Measurements from ENCODE around the gene SRSF3. TPM values are rescaled to one million over a fixed set of nuclear protein-coding genes. Genes with fewer than 3 reads are reported as not detected.

Gene SRSF3
- 100 to 1,000 TPM; 389 to 396 TPM for total RNA-seq

DNA sequence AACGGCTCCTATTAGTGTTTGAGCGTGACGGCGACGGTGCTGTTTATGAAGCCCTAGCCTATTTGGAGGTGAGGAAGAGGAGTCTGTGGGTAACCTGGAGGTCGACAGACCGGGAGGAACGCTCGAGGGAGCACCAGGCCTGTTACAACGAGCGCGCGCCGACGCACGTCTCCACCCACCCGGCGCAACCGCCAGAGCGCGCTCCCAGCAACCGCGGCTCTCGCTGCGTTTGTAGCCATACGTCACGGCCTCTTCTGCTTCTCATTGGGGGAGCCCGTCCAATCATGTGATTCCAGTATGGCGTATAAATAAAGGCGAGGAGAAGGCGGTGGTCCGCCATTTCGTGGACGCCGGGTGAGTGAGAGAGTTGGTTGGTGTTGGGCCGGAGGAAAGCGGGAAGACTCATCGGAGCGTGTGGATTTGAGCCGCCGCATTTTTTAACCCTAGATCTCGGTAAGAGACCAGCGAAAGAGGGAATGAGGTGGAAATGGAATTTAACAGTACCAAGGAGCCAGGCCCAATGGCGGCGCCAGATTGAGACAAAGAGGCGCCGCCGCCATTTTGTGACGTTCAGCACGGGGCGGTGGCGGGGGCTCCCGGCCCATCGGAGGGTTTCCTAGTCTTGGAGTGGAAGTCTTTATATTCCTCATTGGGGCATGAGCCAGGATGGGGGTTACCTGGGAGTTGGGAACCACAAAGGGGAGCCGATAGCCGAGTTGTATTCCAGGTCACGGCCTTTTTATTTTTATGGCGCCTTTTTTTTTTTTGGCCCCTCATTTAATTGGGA, at the start of gene SRSF3:
Gene SRSF3 (plus strand): TSS at position 334 of the 787 bp plus-strand sequence. CDS start 2,401 bp downstream, outside the sequence.
- H3K27ac Mint-ChIP-seq = peak within 1 kb of the TSS; percentile 99
- H3K4me3 Mint-ChIP-seq = peak within 1 kb of the TSS; percentile 97

DNA sequence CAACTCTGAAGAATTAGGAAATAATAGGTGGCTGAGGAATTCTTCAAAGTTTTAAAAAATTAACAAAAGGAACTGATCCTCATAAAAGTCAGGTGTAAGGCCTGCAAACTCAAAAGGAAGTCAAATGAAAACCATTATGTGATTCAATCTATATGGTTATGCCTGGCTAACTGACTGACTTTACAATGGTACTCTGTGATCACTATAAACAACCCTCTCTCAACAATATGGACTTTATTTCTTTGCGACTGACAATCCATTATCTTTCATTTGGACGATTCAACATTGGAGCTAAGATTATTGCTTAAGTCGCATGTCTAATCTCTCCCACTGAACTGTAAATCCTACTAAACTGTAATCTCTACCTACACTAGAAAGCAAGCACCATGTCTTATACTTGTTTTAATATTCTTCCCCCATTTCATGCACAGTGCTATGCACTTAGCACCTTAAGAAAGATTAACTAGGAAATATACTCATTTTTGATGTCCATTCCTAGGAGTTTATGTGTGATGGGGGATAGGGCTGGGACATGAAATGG, 48.3 kb upstream of the SRSF3 start:
- Mint-ChIP-seq H3K36me3 (peaks cover 14% of the 10 kb centered on the region), H3K9me3 (no peaks in the 10 kb centered on the region), H3K4me3 (peak overlapping the region; percentile 93), H3K4me1 (peaks cover 39% of the 10 kb centered on the region), H3K27me3 (no peaks in the 10 kb centered on the region), H3K27ac (peak overlapping the region; percentile 92)
- POLR2A ChIA-PET = interaction anchor here (0.5 to 3.9 kb wide), 7 partner anchors 15 to 123 kb away, joined by 3 to 65 read pairs (median 6); partner anchors contain the start of gene SRSF3
- no peak for DNase-seq
- ATAC-seq (ENCODE audit: low read depth) = no peak

More for the DNA sequence above, at the start of gene SRSF3:
- DNase-seq = peak; percentile 95
- Mint-ChIP-seq H3K4me1 (peaks cover 22% of the 10 kb centered on the region), H3K36me3 (peaks cover 46% of the 10 kb centered on the region), H3K27me3 (no peaks in the 10 kb centered on the region), H3K9me3 (no peaks in the 10 kb centered on the region)
- ATAC-seq (ENCODE audit: low read depth) = peak; percentile 92
- POLR2A ChIA-PET = interaction anchor here (0.6 to 8.9 kb wide), 17 partner anchors 9 to 470 kb away, joined by 3 to 65 read pairs (median 5); partner anchors contain the start of genes MTCH1 and STK38

DNA sequence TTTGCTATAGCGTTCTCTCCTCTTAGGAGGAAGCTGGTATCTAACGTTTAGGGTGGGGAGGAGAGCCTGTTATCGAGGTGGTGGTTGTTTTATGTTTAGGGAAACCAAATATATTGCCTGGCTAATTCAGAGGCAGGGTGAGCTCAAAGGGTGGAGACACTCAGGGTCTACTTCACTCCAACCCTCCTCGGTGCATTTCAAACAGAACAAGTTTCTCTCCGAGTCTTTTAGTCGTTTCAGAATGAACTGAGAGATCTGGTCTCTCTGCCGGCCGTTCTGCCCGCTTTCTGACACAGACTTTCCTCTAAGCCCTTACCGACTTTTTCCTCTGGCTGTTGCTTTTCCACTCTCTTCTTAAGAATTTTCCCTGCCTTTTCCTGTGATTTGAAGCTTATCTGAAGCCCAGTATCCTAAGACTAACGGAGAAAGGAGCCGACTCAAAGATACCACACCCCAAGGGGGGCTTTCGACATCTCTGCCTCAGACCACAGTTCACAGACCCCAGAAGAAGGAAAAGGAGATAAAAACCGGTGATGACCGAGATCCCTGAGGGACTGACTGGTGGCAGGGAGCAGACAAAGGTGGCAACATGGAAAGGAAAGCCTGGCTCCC, 47.7 kb upstream of the SRSF3 start:
- Mint-ChIP-seq H3K4me3 (peak overlapping the region; percentile 93), H3K4me1 (peaks cover 33% of the 10 kb centered on the region), H3K9me3 (no peaks in the 10 kb centered on the region), H3K27ac (peak overlapping the region; percentile 92), H3K27me3 (no peaks in the 10 kb centered on the region), H3K36me3 (peaks cover 12% of the 10 kb centered on the region)
- POLR2A ChIA-PET = interaction anchor here (0.5 to 3.9 kb wide), 6 partner anchors 15 to 123 kb away, joined by 3 to 65 read pairs (median 4); partner anchors contain the start of gene SRSF3
- DNase-seq = no peak
- no peak for ATAC-seq (ENCODE audit: low read depth)

DNA sequence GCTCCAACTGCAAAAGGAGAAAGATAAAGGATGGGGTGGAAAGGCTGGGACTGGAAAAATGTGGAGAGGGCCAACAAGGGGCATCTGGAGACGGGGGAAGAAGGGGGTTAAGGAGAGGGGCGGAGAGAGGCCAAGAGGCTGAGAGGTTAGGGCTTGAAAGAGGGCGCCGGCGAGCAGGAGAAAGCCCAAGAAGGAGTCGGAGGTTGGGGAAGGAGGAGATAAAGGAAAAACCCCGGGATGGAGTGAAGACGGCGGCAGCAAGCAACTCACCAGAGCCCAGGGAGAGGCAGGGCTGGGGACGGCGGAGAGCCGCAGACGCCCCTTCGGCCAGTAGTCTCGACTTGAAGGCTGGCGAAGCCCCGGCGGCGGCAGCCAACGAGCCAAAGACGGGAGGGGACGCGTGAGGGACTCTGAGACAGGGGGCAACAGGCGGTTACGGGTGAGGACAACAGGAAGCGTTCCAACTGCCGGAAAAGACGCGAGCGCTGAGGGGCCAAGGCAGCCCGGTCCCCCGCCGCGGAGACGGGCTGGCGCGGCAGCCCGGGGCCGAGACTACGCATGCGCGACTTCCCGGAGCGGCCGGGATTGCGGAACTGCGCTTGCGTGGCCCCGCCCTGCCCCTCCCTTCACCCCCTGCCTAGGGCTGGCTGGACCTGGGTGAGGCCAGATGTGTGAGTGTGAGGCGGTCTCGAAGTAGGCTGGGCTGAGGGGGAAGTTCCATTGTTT, 47.1 kb upstream of the SRSF3 start, which contains the start of gene STK38:
Gene STK38 (minus strand): TSS at position 560 of the 726 bp plus-strand sequence. CDS start 7,277 bp downstream, outside the sequence.
- Mint-ChIP-seq H3K4me3 (peak within 1 kb of the TSS; percentile 93), H3K36me3 (peaks cover 12% of the 10 kb centered on the region), H3K4me1 (peaks cover 33% of the 10 kb centered on the region), H3K9me3 (no peaks in the 10 kb centered on the region), H3K27ac (peak within 1 kb of the TSS; percentile 92), H3K27me3 (no peaks in the 10 kb centered on the region)
- ATAC-seq (ENCODE audit: low read depth) = peak; percentile 89
- POLR2A ChIA-PET = interaction anchor here (0.7 to 3.9 kb wide), 6 partner anchors 16 to 124 kb away, joined by 3 to 65 read pairs (median 4); partner anchors contain the start of genes KCTD20 and SRSF3
- peak; percentile 93 for DNase-seq

DNA sequence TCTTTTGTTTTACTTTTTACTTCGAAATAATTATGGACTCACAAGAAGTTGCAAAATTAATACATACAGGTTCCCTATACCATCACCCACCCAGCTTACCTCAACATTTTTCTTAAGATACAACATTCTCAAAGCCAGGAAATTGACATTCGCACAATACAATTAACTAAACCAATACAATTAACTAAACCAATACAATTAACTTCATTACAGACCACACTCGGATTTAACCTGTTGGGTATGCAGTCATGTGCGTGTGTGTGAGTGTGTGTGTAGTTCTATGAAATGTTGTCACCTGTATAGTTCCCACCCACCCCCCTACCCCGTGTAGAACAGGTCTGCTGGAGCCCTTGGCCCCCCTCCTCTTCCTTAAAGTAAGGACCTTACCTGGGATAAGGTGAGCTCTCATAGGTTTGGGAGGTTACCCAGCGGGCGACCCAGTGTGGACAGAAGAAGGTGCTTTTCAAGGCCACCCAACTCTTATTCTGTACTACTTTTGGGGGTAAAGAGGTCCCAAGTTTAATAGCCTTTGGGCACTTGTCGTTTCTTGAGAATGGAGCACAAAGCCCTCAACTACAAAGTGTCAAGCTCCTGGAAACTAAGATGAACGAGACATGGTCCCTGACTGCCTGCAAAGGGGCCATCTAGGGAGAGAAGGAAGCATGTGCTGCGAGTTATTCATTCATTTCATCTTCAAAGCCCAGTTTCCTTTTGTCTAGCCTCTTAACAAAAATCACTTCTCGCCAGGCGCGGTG, 46.3 kb upstream of the SRSF3 start:
- POLR2A ChIA-PET = interaction anchor here (0.5 to 1.6 kb wide), 7 partner anchors 47 to 124 kb away, joined by 3 to 10 read pairs (median 3); partner anchors contain the start of gene KCTD20
- H3K27ac Mint-ChIP-seq = peak overlapping the region; percentile 92
- no peaks in the 10 kb centered on the region for H3K27me3 Mint-ChIP-seq
- DNase-seq (no peak), ATAC-seq (ENCODE audit: low read depth) (no peak)
- H3K4me1 Mint-ChIP-seq = peaks cover 33% of the 10 kb centered on the region
- peak overlapping the region; percentile 93 for H3K4me3 Mint-ChIP-seq
- H3K36me3 Mint-ChIP-seq = peaks cover 12% of the 10 kb centered on the region
- no peaks in the 10 kb centered on the region for H3K9me3 Mint-ChIP-seq

DNA sequence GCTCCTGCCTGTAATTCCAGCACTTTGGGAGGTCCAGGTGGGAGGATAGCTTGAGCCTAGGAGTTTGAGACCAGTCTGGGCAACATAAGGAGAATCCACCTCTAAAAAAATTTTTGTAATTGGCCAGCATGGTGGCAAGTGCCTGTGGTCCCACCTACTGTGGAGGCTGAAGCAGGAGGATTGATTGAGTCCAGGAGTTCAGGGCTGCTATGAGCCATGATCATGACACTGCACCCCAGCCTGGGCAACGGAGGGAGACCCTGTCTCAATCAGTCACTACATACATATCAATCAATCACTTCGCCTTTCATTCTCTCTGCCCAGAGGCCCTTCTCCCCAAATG, 45.8 kb upstream of the SRSF3 start:
- Mint-ChIP-seq H3K9me3 (no peaks in the 10 kb centered on the region), H3K4me1 (peaks cover 30% of the 10 kb centered on the region), H3K36me3 (peaks cover 9% of the 10 kb centered on the region), H3K27ac (peak overlapping the region; percentile 5), H3K27me3 (no peaks in the 10 kb centered on the region), H3K4me3 (no peak overlapping the region)
- POLR2A ChIA-PET = interaction anchor here (0.6 to 1.6 kb wide), 5 partner anchors 16 to 113 kb away, joined by 3 to 10 read pairs (median 3); no protein-coding TSS in a partner anchor
- DNase-seq (no peak), ATAC-seq (ENCODE audit: low read depth) (no peak)

DNA sequence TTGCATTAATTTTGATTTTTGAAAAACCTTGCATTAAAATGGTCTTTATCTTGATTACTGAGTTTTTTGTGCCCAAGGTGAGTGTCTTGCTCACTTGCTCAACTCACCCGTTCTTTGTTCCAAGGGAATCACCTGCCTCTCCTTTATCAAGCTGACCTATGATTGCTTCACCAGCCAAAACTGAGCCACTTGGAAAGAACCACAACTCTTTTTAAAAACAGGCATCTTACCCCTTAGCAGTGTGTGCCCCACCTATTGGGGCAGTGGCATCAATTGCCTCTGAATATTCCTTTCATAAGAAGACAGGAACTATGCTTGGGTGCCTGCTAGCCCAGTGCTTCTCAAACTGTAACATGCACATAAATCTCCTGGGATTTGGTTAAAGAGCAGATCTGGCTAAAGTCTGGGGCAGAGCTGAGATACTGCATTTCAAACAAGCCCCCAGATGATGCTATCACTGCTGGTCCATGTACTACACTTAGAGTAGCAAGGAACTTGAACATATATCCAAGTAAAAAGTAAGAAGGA, 43.6 kb upstream of the SRSF3 start:
- POLR2A ChIA-PET = no interaction called here
- H3K27ac Mint-ChIP-seq = no peak overlapping the region

DNA sequence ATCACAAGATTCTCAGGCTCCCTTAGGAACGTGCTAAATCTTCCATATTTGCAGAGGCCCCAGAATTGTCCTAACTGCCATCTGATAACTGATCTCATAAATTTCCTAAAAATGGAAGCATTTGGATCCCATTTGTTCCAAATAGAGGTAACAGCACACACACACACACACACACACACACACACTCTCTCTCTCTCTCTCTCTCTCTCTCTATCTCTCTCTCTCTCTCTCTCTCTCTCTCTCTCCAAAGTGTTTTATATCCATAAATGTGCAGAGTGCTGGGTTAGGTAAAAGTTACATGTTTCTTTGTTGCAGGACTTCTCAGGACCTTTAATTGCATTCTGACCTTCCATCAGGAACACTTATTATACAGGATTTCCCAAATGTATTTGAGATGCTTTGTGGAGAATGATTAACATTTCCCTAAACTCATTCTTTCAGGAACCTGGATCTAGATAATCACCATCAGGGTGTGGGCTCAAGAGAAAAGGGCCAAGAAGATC, 38.4 kb upstream of the SRSF3 start:
- DNase-seq (no peak), ATAC-seq (ENCODE audit: low read depth) (no peak)
- Mint-ChIP-seq H3K36me3 (no peaks in the 10 kb centered on the region), H3K9me3 (no peaks in the 10 kb centered on the region), H3K4me1 (no peaks in the 10 kb centered on the region), H3K27me3 (peaks cover 4% of the 10 kb centered on the region), H3K4me3 (no peak overlapping the region), H3K27ac (no peak overlapping the region)
- POLR2A ChIA-PET = no interaction called here

More for the DNA sequence above, 43.6 kb upstream of the SRSF3 start:
- peaks cover 16% of the 10 kb centered on the region for H3K4me1 Mint-ChIP-seq
- H3K27me3 Mint-ChIP-seq = no peaks in the 10 kb centered on the region
- H3K9me3 Mint-ChIP-seq = no peaks in the 10 kb centered on the region
- ATAC-seq (ENCODE audit: low read depth) = no peak
- DNase-seq = no peak
- no peak overlapping the region for H3K4me3 Mint-ChIP-seq
- no peaks in the 10 kb centered on the region for H3K36me3 Mint-ChIP-seq

DNA sequence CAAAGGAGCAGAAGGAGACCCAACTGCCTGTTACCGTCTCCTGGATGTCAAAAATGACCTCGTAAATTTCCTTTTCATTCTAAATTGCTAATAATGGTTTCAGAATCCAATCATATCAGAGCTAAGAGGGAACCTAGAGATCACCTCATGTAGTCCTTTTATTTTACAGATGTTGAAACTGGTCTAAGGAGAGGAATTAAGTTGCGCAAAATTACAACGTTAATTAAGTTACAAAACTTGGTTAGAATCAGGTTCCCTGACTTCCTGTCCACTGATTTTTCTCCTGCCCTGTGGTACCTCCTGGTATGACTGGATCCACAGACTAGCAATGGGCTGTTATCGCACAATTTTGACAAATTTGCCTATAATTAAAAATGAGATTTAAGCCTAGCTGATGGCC, 37.9 kb upstream of the SRSF3 start:
- Mint-ChIP-seq H3K9me3 (no peaks in the 10 kb centered on the region), H3K27me3 (peaks cover 4% of the 10 kb centered on the region), H3K4me1 (no peaks in the 10 kb centered on the region), H3K4me3 (no peak overlapping the region), H3K36me3 (no peaks in the 10 kb centered on the region), H3K27ac (no peak overlapping the region)
- DNase-seq (no peak), ATAC-seq (ENCODE audit: low read depth) (no peak)
- POLR2A ChIA-PET = no interaction called here

DNA sequence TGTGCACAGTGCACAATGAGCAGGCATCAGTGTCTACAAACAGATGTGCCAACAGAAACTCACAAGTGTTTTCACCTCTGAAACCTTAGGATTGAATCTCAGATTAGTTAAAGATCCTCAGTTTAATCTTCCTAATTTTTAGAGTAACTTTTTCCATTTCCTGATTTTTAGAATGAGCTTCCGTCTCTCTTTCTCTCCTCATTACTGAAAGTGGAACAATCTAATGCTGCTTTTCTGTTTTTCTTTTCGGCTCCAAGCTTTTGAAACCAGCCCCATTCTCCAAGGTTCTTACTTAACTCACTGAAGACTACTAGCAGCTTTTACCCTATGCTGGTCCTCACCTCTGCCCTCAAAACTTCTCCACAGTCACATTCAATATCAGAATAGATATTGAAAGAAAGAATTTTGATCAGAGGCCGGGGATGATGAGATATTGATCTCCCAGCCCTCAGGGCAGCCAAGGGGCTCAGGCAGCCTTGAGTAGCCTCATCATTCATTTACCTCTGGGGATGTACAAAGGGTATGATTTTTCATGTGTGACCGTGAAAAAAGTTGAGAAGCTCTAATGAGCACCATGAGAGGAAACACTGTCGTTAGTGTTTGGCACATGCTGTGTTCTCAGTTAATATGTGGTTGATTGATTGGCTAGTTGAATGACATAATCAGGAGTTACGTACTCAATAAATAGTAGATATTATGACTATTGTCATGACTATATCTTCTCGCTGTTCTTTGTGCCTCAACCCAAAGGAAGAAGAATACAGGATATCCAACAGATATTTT, 35.0 kb upstream of the SRSF3 start:
- DNase-seq (no peak), ATAC-seq (ENCODE audit: low read depth) (no peak)
- POLR2A ChIA-PET = interaction anchor here (1.2 kb wide), 1 partner anchor 10 kb away, joined by 3 read pairs; no protein-coding TSS in a partner anchor
- no peaks in the 10 kb centered on the region for H3K4me1 Mint-ChIP-seq
- H3K4me3 Mint-ChIP-seq = no peak overlapping the region
- no peak overlapping the region for H3K27ac Mint-ChIP-seq
- H3K9me3 Mint-ChIP-seq = no peaks in the 10 kb centered on the region
- no peaks in the 10 kb centered on the region for H3K36me3 Mint-ChIP-seq
- peaks cover 6% of the 10 kb centered on the region for H3K27me3 Mint-ChIP-seq

DNA sequence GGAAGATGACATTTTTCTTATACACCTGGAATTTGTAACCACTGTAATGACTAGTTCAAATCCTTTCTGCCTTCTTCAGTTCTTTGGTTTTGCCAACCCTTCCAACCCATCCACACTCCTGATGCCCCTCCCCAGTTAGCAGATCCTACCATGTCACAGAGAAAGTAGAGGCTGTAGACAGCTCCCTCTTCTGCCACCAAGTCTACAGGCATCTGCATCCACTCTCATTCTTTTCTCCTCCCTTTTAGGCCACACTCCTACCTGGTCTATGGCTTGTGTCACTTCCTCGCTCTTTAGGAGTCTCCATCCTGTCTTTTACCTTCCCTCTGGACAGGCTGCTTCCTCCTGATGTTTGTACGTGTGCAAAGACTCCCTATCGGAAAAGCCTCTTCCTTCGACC, 33.3 kb upstream of the SRSF3 start:
- ATAC-seq (ENCODE audit: low read depth) (no peak), DNase-seq (no peak)
- no peaks in the 10 kb centered on the region for H3K9me3 Mint-ChIP-seq
- H3K36me3 Mint-ChIP-seq = no peaks in the 10 kb centered on the region
- H3K27ac Mint-ChIP-seq = no peak overlapping the region
- no peak overlapping the region for H3K4me3 Mint-ChIP-seq
- no peaks in the 10 kb centered on the region for H3K4me1 Mint-ChIP-seq
- H3K27me3 Mint-ChIP-seq = peaks cover 6% of the 10 kb centered on the region
- POLR2A ChIA-PET = no interaction called here

Measured in activated naive CD8-positive, alpha-beta T cell treated with anti-CD3 and anti-CD28 coated beads, Interleukin-2, amount 10 ng/mL, durations not matched to agents 7 days and 5 days (primary cell).